MM.1S (cell line): ENCODE measurements around the gene SLC39A9.

ENCODE experiments used
- DNase-seq: peaks from one replicate; pipeline ENCODE4 v3.0.0-alpha.2; 2015
- H2AFZ ChIP-seq: fragments of 300-600 bp; sonication (generic); 2 replicates; pipeline ENCODE4 v1.6.0; 2016; ENCODE audit warnings: antibody characterized with exemption, low read length
- H3F3A ChIP-seq: fragments of 300-600 bp; sonication (generic); 2 replicates; pipeline ENCODE4 v1.6.1; 2016; ENCODE audit warnings: mild to moderate bottlenecking, antibody characterized with exemption, low read length, moderate library complexity, mixed read lengths; ENCODE audit not compliant: insufficient read depth
- H3K27ac ChIP-seq: fragments of 300-600 bp; sonication (generic); 2 replicates; pipeline ENCODE4 v1.5.1; 2016; ENCODE audit warnings: mild to moderate bottlenecking, low read length
- H3K27me3 ChIP-seq: fragments of 300-600 bp; sonication (generic); replicated peaks from 2 replicates; pipeline ENCODE4 v1.6.0; 2016; ENCODE audit warnings: low read length; ENCODE audit not compliant: insufficient read depth
- H3K36me3 ChIP-seq: fragments of 300-600 bp; sonication (generic); replicated peaks from 2 replicates; pipeline ENCODE4 v1.6.1; 2016; ENCODE audit warnings: mild to moderate bottlenecking, low read length, mixed read lengths; ENCODE audit not compliant: insufficient read depth
- H3K4me1 ChIP-seq: fragments of 300-600 bp; sonication (generic); 2 replicates; pipeline ENCODE4 v1.6.1; 2016; ENCODE audit warnings: low read length, mixed read lengths
- H3K4me2 ChIP-seq: fragments of 300-600 bp; sonication (generic); 2 replicates; pipeline ENCODE4 v1.6.0; 2016; ENCODE audit warnings: low read depth, low read length
- H3K4me3 ChIP-seq: fragments of 300-600 bp; sonication (generic); 2 replicates; pipeline ENCODE4 v1.5.1; 2016; ENCODE audit warnings: low read length, mixed read lengths
- H3K79me2 ChIP-seq: fragments of 300-600 bp; sonication (generic); 2 replicates; pipeline ENCODE4 v1.6.1; 2016; ENCODE audit warnings: mixed run types, low read length, mixed read lengths
- H3K9ac ChIP-seq: fragments of 300-600 bp; sonication (generic); 2 replicates; pipeline ENCODE4 v1.6.1; 2016; ENCODE audit warnings: low read length, mixed read lengths
- H3K9me2 ChIP-seq: fragments of 300-600 bp; sonication (generic); replicated peaks from 2 replicates; pipeline ENCODE4 v1.6.1; 2016; ENCODE audit warnings: mild to moderate bottlenecking, low read length, mixed read lengths; ENCODE audit not compliant: insufficient read depth
- H3K9me3 ChIP-seq: fragments of 300-600 bp; sonication (generic); replicated peaks from 2 replicates; pipeline ENCODE4 v1.6.1; 2016; ENCODE audit warnings: mild to moderate bottlenecking, low read length, mixed read lengths; ENCODE audit not compliant: insufficient read depth
- H4K20me1 ChIP-seq: fragments of 300-600 bp; sonication (generic); 2 replicates; pipeline ENCODE4 v1.6.1; 2016; ENCODE audit warnings: mild to moderate bottlenecking, low read length, moderate library complexity, mixed read lengths; ENCODE audit not compliant: insufficient read depth
- CTCF ChIP-seq: fragments of 300-600 bp; sonication (generic); IDR thresholded peaks from 2 replicates; pipeline ENCODE4 v1.5.1; 2016; ENCODE audit warnings: antibody characterized with exemption, low read length, mixed read lengths
- EZH2 ChIP-seq: fragments of 300-600 bp; sonication (generic); optimal IDR thresholded peaks from 2 replicates; pipeline ENCODE3; 2017; ENCODE audit warnings: low read depth, mild to moderate bottlenecking, antibody characterized with exemption, low read length, mixed read lengths
- EZH2phosphoT487 ChIP-seq: fragments of 300-600 bp; sonication (generic); IDR thresholded peaks from 2 replicates; pipeline ENCODE4 v1.6.1; 2018; ENCODE audit warnings: antibody characterized with exemption, low read length

Gene SLC39A9

DNA sequence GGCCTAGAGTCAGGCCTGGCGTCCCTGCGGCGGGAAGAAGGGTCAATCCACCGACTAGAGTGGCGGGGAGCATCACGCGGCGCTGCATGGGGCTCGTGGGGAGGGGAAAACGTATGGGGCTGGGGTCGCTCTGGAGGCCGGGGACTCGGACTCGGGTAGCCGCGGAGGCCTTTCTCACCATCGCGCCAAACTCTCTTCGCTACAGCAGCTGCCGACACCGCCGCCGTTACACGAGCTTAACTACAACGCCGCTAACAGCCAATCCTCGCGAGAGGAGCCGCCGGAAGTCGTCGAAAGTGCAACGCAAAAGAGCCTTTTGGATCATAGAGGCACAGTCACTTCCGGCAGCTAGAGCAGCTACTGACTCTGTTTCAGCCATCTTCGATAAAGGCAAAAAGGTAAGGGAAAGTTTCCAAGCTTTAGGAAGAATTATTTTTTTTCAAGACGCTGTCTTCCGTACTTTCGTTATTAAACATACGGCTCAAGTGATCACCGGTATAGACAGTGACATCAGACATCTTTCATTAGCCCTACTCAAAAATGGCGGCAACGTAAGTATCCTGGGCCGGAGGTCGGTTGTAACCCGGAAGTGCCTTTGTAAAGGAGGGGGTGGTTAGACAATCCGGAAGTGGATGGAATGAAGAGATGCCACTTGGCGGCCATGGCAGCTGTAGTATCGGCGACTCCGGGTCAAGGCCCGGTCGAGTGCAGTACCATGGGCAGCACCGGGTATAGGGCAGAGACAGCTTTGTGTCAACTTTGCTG is at the start of gene SLC39A9, which contains the start of gene ERH:
Gene SLC39A9 (plus strand): TSS at position 640 of the 765 bp plus-strand sequence. CDS start 678 bp downstream, outside the sequence.
Gene ERH (minus strand): TSS at position 247 of the 765 bp plus-strand sequence. CDS start 66 bp downstream, at position 181.
- peak within 1 kb of the TSS; percentile 72 for H3K4me2 ChIP-seq
- H4K20me1 ChIP-seq = no peaks in the 10 kb centered on the region; the same call in 1 of the 2 replicates
- peaks cover 11% of the 10 kb centered on the region; the same call in 1 of the 2 replicates for H3K4me1 ChIP-seq
- H3K27ac ChIP-seq = peak within 1 kb of the TSS; percentile 78
- no peaks in the 10 kb centered on the region for H3K9me2 ChIP-seq
- no peaks in the 10 kb centered on the region for H3K27me3 ChIP-seq
- no peaks in the 10 kb centered on the region for H3K9me3 ChIP-seq
- no peaks in the 10 kb centered on the region for H3K36me3 ChIP-seq
- peak within 1 kb of the TSS; percentile 86 for H3K4me3 ChIP-seq
- no peaks in the 10 kb centered on the region for H3F3A ChIP-seq
- H2AFZ ChIP-seq = peak within 1 kb of the TSS; percentile 77
- peak; percentile 92 for DNase-seq
- H3K9ac ChIP-seq = peak within 1 kb of the TSS; percentile 94
- TF ChIP-seq EZH2phosphoT487 = no peak
- H3K79me2 ChIP-seq = peaks cover 94% of the 10 kb centered on the region

GRCh38 chr14:69349091-69349777 is 49.3 kb upstream of the SLC39A9 start:
- Histone ChIP-seq H3K36me3 (no peaks in the 10 kb centered on the region), H3K9me3 (no peaks in the 10 kb centered on the region), H3K9ac (no peak overlapping the region), H3F3A (0 out of 2 replicates have a peak, but pooled peaks cover 4% of the 10 kb centered on the region), H3K79me2 (no peaks in the 10 kb centered on the region), H3K27me3 (no peaks in the 10 kb centered on the region), H3K27ac (no peak overlapping the region), H4K20me1 (no peaks in the 10 kb centered on the region), H2AFZ (no peak overlapping the region), H3K4me1 (peaks cover 8% of the 10 kb centered on the region), H3K9me2 (no peaks in the 10 kb centered on the region), H3K4me3 (no peak overlapping the region), H3K4me2 (no peak overlapping the region)
- TF ChIP-seq EZH2 (no peak), CTCF (no peak), EZH2phosphoT487 (no peak)
- no peak for DNase-seq

DNA sequence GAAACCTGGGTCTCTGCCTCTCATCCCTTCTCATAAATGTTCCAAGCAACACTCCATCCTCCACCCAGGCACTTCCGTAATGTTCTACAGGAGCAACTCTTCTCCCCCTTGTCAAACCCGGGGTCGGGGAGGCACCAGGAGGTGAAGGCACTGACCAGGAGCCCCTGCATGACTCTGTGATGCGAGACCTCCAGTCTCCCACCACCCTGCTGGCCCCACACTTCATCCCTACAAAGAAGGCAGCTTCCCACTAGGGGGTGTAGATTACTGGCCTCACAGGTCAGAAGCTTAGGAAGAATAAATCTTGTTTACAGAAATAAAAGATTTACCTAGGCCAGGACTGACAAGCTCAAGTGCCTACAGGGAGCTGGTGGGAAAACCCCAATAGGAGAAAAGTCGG is 47.6 kb upstream of the SLC39A9 start:
- Histone ChIP-seq H3K4me2 (no peak overlapping the region), H3F3A (peaks cover 9% of the 10 kb centered on the region; the same call in 1 of the 2 replicates), H3K4me3 (no peak overlapping the region)

DNA sequence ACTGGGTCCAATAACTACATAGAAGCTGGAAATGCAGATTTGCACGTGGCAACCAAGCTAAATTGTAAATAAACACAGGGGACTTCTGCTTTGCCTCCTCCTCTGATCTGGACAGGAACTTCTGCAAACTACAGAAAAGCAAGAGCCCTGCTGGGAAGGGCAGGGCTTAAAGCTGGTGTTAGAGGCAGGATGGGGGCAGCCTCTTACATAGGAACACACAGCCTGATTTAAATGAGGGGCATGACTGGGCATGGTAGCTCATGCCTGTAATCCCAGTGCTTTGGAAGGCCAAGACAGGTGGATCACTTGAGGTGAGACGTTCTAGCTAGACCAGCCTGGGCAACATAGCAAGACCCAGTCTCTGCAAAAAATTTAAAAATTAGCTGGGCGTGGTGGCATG is 47.1 kb upstream of the SLC39A9 start:
- Histone ChIP-seq H3K79me2 (no peaks in the 10 kb centered on the region), H3K9ac (no peak overlapping the region), H3K9me2 (no peaks in the 10 kb centered on the region), H2AFZ (no peak overlapping the region), H3K27ac (no peak overlapping the region), H3F3A (peaks cover 9% of the 10 kb centered on the region; the same call in 1 of the 2 replicates), H3K4me1 (peaks cover 18% of the 10 kb centered on the region), H3K9me3 (no peaks in the 10 kb centered on the region), H3K27me3 (no peaks in the 10 kb centered on the region), H3K4me3 (no peak overlapping the region), H4K20me1 (no peaks in the 10 kb centered on the region), H3K4me2 (no peak overlapping the region), H3K36me3 (no peaks in the 10 kb centered on the region)
- no peak for DNase-seq
- TF ChIP-seq EZH2phosphoT487 (no peak), CTCF (no peak), EZH2 (no peak)

More for the DNA sequence above, 47.6 kb upstream of the SLC39A9 start:
- Histone ChIP-seq H3K27me3 (no peaks in the 10 kb centered on the region), H3K9me3 (no peaks in the 10 kb centered on the region), H2AFZ (no peak overlapping the region), H3K79me2 (no peaks in the 10 kb centered on the region), H3K9ac (no peak overlapping the region), H3K27ac (no peak overlapping the region), H3K4me1 (peaks cover 18% of the 10 kb centered on the region), H3K36me3 (no peaks in the 10 kb centered on the region), H3K9me2 (no peaks in the 10 kb centered on the region), H4K20me1 (no peaks in the 10 kb centered on the region)
- no peak for TF ChIP-seq EZH2
- no peak for TF ChIP-seq EZH2phosphoT487
- no peak for DNase-seq
